Activated CD8-positive, alpha-beta T cell treated with anti-CD3 and anti-CD28 coated beads, Interleukin-2, amount 10 ng/mL, durations not matched to agents 7 days and 5 days (primary cell): ENCODE results near the gene EFS. TPM values are rescaled to one million over a fixed set of nuclear protein-coding genes. Genes with fewer than 3 reads are reported as not detected.

Experiments used
- ATAC-seq: fragments of 150-1000 bp; cut with Tn5 transposase; one replicate; pipeline ENCODE4 v1.10.0; 2021; ENCODE audit warnings: moderate library complexity
- CTCF ChIA-PET: fragments of 350-600 bp; sonication (Branson Sonifier 250); formaldehyde crosslinking; loops from one replicate; lab custom pipeline; 2021; ENCODE audit warnings: antibody characterized with exemption; lab: Charles Lee
- POLR2A ChIA-PET: fragments of 350-600 bp; sonication (Branson Sonifier 250); formaldehyde crosslinking; loops from one replicate; lab custom pipeline; 2021; ENCODE audit warnings: antibody characterized with exemption; lab: Charles Lee
- DNase-seq: peaks from one replicate; pipeline ENCODE4 v3.0.0-alpha.2; 2020
- H3K27ac Mint-ChIP-seq: one replicate; pipeline ENCODE4 v1.8.0; 2021; ENCODE audit warnings: mild to moderate bottlenecking, mixed read lengths
- H3K27me3 Mint-ChIP-seq: one replicate; pipeline ENCODE4 v1.8.0; 2021; ENCODE audit warnings: low read depth, mixed read lengths
- H3K36me3 Mint-ChIP-seq: one replicate; pipeline ENCODE4 v1.8.0; 2021; ENCODE audit warnings: low read depth, mixed read lengths
- H3K4me1 Mint-ChIP-seq: one replicate; pipeline ENCODE4 v1.8.0; 2021; ENCODE audit warnings: low read depth, mixed read lengths
- H3K4me3 Mint-ChIP-seq: one replicate; pipeline ENCODE4 v1.8.0; 2021; ENCODE audit warnings: mild to moderate bottlenecking, mixed read lengths
- H3K9me3 Mint-ChIP-seq: one replicate; pipeline ENCODE4 v1.8.0; 2022; ENCODE audit warnings: mixed read lengths; ENCODE audit not compliant: insufficient read depth
- total RNA-seq, 2 experiments: library from RNA; stranded (reverse); gene quantifications; one replicate each; pipeline ENCODE4 v1.2.3, GENCODE V29; 2021

EFS gene
- total RNA-seq, 2 experiments from 2014 or later = not detected

- Mint-ChIP-seq H3K9me3 (no peaks in the 10 kb centered on the region), H3K4me3 (no peak overlapping the region), H3K36me3 (no peaks in the 10 kb centered on the region), H3K27ac (no peak overlapping the region), H3K4me1 (peaks cover 9% of the 10 kb centered on the region), H3K27me3 (peaks cover 46% of the 10 kb centered on the region)
- POLR2A ChIA-PET = interaction anchor here (1.5 kb wide), 1 partner anchor 40 kb away, joined by 3 read pairs; no protein-coding TSS in a partner anchor
- ATAC-seq (no peak), DNase-seq (no peak)
- CTCF ChIA-PET = interaction anchor here (0.9 to 1.3 kb wide), 4 partner anchors 9 to 29 kb away, joined by 3 to 5 read pairs (median 3); no protein-coding TSS in a partner anchor
Observed at GRCh38 chr14:23353433-23353780, 11.6 kb downstream of the EFS start.

GRCh38 chr14:23352506-23353432 lies 12.2 kb downstream of the EFS start, which contains the start of gene SLC22A17:
SLC22A17 (minus strand) TSS chr14:23352887.
- H3K9me3 Mint-ChIP-seq = no peaks in the 10 kb centered on the region
- POLR2A ChIA-PET = interaction anchor here (1.5 kb wide), 1 partner anchor 41 kb away, joined by 3 read pairs; no protein-coding TSS in a partner anchor
- peak within 1 kb of the TSS; percentile 29 for H3K4me3 Mint-ChIP-seq
- ATAC-seq = peak; percentile 84
- H3K27ac Mint-ChIP-seq = no peak within 1 kb of the TSS
- H3K4me1 Mint-ChIP-seq = peaks cover 9% of the 10 kb centered on the region
- DNase-seq = peak; percentile 56
- CTCF ChIA-PET = interaction anchor here (0.9 to 1.3 kb wide), 6 partner anchors 9 to 75 kb away, joined by 3 to 5 read pairs (median 3); no protein-coding TSS in a partner anchor
- no peaks in the 10 kb centered on the region for H3K36me3 Mint-ChIP-seq
- peaks cover 46% of the 10 kb centered on the region for H3K27me3 Mint-ChIP-seq

- H3K27ac Mint-ChIP-seq = no peak overlapping the region
- H3K9me3 Mint-ChIP-seq = no peaks in the 10 kb centered on the region
- no peak overlapping the region for H3K4me3 Mint-ChIP-seq
- H3K27me3 Mint-ChIP-seq = peaks cover 44% of the 10 kb centered on the region
- peak; percentile 20 for ATAC-seq
- no peak for DNase-seq
- CTCF ChIA-PET = interaction anchor here (0.9 to 1.2 kb wide), 4 partner anchors 23 to 75 kb away, joined by 3 to 5 read pairs (median 3); no protein-coding TSS in a partner anchor
- peaks cover 9% of the 10 kb centered on the region for H3K4me1 Mint-ChIP-seq
- POLR2A ChIA-PET = no interaction called here
- no peaks in the 10 kb centered on the region for H3K36me3 Mint-ChIP-seq
Observed at GRCh38 chr14:23351681-23352505, 13.1 kb downstream of the EFS start.

GRCh38 chr14:23349156-23349845 lies 15.7 kb downstream of the EFS start:
- ChIA-PET CTCF (interaction anchor here (1.2 kb wide), 1 partner anchor 22 kb away, joined by 3 read pairs; no protein-coding TSS in a partner anchor), POLR2A (no interaction called here)
- H3K27me3 Mint-ChIP-seq = peaks cover 32% of the 10 kb centered on the region
- DNase-seq (no peak), ATAC-seq (no peak)
- H3K4me3 Mint-ChIP-seq = no peak overlapping the region
- H3K27ac Mint-ChIP-seq = no peak overlapping the region
- no peaks in the 10 kb centered on the region for H3K36me3 Mint-ChIP-seq
- peaks cover 9% of the 10 kb centered on the region for H3K4me1 Mint-ChIP-seq
- H3K9me3 Mint-ChIP-seq = no peaks in the 10 kb centered on the region

GRCh38 chr14:23348297-23348655 lies 16.7 kb downstream of the EFS start:
- DNase-seq = no peak
- peaks cover 24% of the 10 kb centered on the region for H3K27me3 Mint-ChIP-seq
- ChIA-PET CTCF (no interaction called here), POLR2A (no interaction called here)
- no peaks in the 10 kb centered on the region for H3K9me3 Mint-ChIP-seq
- ATAC-seq = no peak
- no peaks in the 10 kb centered on the region for H3K36me3 Mint-ChIP-seq
- no peak overlapping the region for H3K27ac Mint-ChIP-seq
- H3K4me1 Mint-ChIP-seq = peaks cover 9% of the 10 kb centered on the region
- H3K4me3 Mint-ChIP-seq = no peak overlapping the region

- DNase-seq (no peak), ATAC-seq (no peak)
- H3K27ac Mint-ChIP-seq = no peak overlapping the region
- no peaks in the 10 kb centered on the region for H3K9me3 Mint-ChIP-seq
- H3K4me1 Mint-ChIP-seq = peaks cover 4% of the 10 kb centered on the region
- no peaks in the 10 kb centered on the region for H3K36me3 Mint-ChIP-seq
- ChIA-PET POLR2A (no interaction called here), CTCF (no interaction called here)
- H3K27me3 Mint-ChIP-seq = peaks cover 18% of the 10 kb centered on the region
- no peak overlapping the region for H3K4me3 Mint-ChIP-seq
Observed at GRCh38 chr14:23347406-23348296, 17.3 kb downstream of the EFS start.

GRCh38 chr14:23346693-23347405 lies 18.1 kb downstream of the EFS start:
- POLR2A ChIA-PET = no interaction called here
- no peak overlapping the region for H3K4me3 Mint-ChIP-seq
- peaks cover 4% of the 10 kb centered on the region for H3K4me1 Mint-ChIP-seq
- CTCF ChIA-PET = interaction anchor here (2.0 kb wide), 1 partner anchor 33 kb away, joined by 8 read pairs; no protein-coding TSS in a partner anchor
- no peak for DNase-seq
- H3K9me3 Mint-ChIP-seq = no peaks in the 10 kb centered on the region
- no peaks in the 10 kb centered on the region for H3K36me3 Mint-ChIP-seq
- peaks cover 18% of the 10 kb centered on the region for H3K27me3 Mint-ChIP-seq
- ATAC-seq = no peak
- H3K27ac Mint-ChIP-seq = no peak overlapping the region

GRCh38 chr14:23345987-23346692 lies 18.8 kb downstream of the EFS start:
- H3K27me3 Mint-ChIP-seq = peaks cover 12% of the 10 kb centered on the region
- no peak for ATAC-seq
- H3K27ac Mint-ChIP-seq = no peak overlapping the region
- H3K9me3 Mint-ChIP-seq = no peaks in the 10 kb centered on the region
- POLR2A ChIA-PET = no interaction called here
- H3K36me3 Mint-ChIP-seq = no peaks in the 10 kb centered on the region
- peaks cover 1% of the 10 kb centered on the region for H3K4me1 Mint-ChIP-seq
- CTCF ChIA-PET = interaction anchor here (1.0 to 2.0 kb wide), 2 partner anchors 19 to 34 kb away, joined by 4 to 8 read pairs; no protein-coding TSS in a partner anchor
- no peak for DNase-seq
- H3K4me3 Mint-ChIP-seq = no peak overlapping the region

GRCh38 chr14:23344481-23344880 lies 20.5 kb downstream of the EFS start:
- no peak overlapping the region for H3K4me3 Mint-ChIP-seq
- POLR2A ChIA-PET = interaction anchor here (0.7 kb wide), 1 partner anchor 10 kb away, joined by 3 read pairs; no protein-coding TSS in a partner anchor
- DNase-seq (no peak), ATAC-seq (no peak)
- peaks cover 4% of the 10 kb centered on the region for H3K9me3 Mint-ChIP-seq
- H3K4me1 Mint-ChIP-seq = no peaks in the 10 kb centered on the region
- no peak overlapping the region for H3K27ac Mint-ChIP-seq
- H3K36me3 Mint-ChIP-seq = peaks cover 2% of the 10 kb centered on the region
- CTCF ChIA-PET = interaction anchor here (2.5 kb wide), 1 partner anchor 36 kb away, joined by 12 read pairs; no protein-coding TSS in a partner anchor
- peaks cover 6% of the 10 kb centered on the region for H3K27me3 Mint-ChIP-seq
